DND-41 (cell line): ENCODE results near the gene GRB7.

Source experiments
- ATAC-seq: fragments of 200-7000 bp; cut with Tn5 transposase; 3 replicates; pipeline ENCODE4 v1.9.1; 2021; ENCODE audit warnings: low read depth; ENCODE audit not compliant: insufficient read depth
- DNase-seq: peaks from one replicate; pipeline ENCODE4 v3.0.0-alpha.2; 2020
- H2AFZ ChIP-seq: 2 replicates; pipeline ENCODE4 v1.6.0; 2012; ENCODE audit warnings: low read depth, low read length
- H3K27ac ChIP-seq: 2 replicates; pipeline ENCODE4 v1.5.1; 2012; ENCODE audit warnings: low read length, inconsistent platforms
- H3K27me3 ChIP-seq: fragments of 200-600 bp; sonication (generic); 2 replicates; pipeline ENCODE4 v1.6.0; 2012; ENCODE audit warnings: low read length, mild to moderate bottlenecking, inconsistent platforms; ENCODE audit not compliant: insufficient read depth, poor library complexity
- H3K36me3 ChIP-seq: 2 replicates; pipeline ENCODE4 v1.5.1; 2012; ENCODE audit warnings: low read length, inconsistent platforms; ENCODE audit not compliant: insufficient read depth
- H3K4me1 ChIP-seq: 2 replicates; pipeline ENCODE4 v1.5.1; 2012; ENCODE audit warnings: mild to moderate bottlenecking, low read length; ENCODE audit not compliant: insufficient read depth
- H3K4me2 ChIP-seq: 2 replicates; pipeline ENCODE4 v1.6.0; 2012; ENCODE audit warnings: mild to moderate bottlenecking, moderate library complexity, low read length, inconsistent platforms; ENCODE audit not compliant: insufficient read depth
- H3K4me3 ChIP-seq, 2 experiments: fragments of 200-600 bp in 1 of 2; shearing (Covaris generic) in 1 of 2; 2 replicates each; pipeline ENCODE4 v1.5.1; 2012 to 2016; ENCODE audit warnings: inconsistent platforms in 2 of 2, low read length in 2 of 2, mild to moderate bottlenecking in 2 of 2, low read depth in 1 of 2, moderate library complexity in 1 of 2
- H3K79me2 ChIP-seq: 2 replicates; pipeline ENCODE4 v1.6.0; 2012; ENCODE audit warnings: low read length, inconsistent platforms; ENCODE audit not compliant: insufficient read depth
- H3K9ac ChIP-seq: 2 replicates; pipeline ENCODE4 v1.6.0; 2012; ENCODE audit warnings: low read depth, mild to moderate bottlenecking, inconsistent platforms, low read length, moderate library complexity
- H3K9me3 ChIP-seq: 2 replicates; pipeline ENCODE4 v1.5.1; 2012; ENCODE audit warnings: low read length, moderate library complexity, mild to moderate bottlenecking, inconsistent platforms; ENCODE audit not compliant: insufficient read depth, severe bottlenecking
- H4K20me1 ChIP-seq: 2 replicates; pipeline ENCODE4 v1.6.0; 2012; ENCODE audit warnings: low read length; ENCODE audit not compliant: insufficient read depth
- CTCF ChIP-seq: IDR thresholded peaks from 2 replicates; pipeline ENCODE4 v1.5.1; 2012; ENCODE audit warnings: borderline replicate concordance, low read length, moderate library complexity, mild to moderate bottlenecking; ENCODE audit not compliant: poor library complexity, severe bottlenecking; ENCODE audit errors: extremely low read depth
- EZH2 ChIP-seq: IDR thresholded peaks from 3 replicates; pipeline ENCODE4 v1.6.1; 2012; ENCODE audit warnings: borderline replicate concordance, low read depth, mild to moderate bottlenecking, moderate library complexity, low read length, inconsistent platforms; ENCODE audit not compliant: severe bottlenecking

The GRB7 gene

GRCh38 chr17:39699818-39700147, 38.0 kb upstream of the GRB7 start, which contains the start of gene ERBB2:
ERBB2 (plus strand) TSS chr17:39700064; CDS start chr17:39700239, 175 bp downstream.
- ATAC-seq (no peak), DNase-seq (no peak)
- Histone ChIP-seq H3K27ac (no peak within 1 kb of the TSS), H2AFZ (no peak within 1 kb of the TSS), H3K27me3 (no peaks in the 10 kb centered on the region), H3K9ac (no peak within 1 kb of the TSS), H3K4me2 (no peak within 1 kb of the TSS), H3K36me3 (no peaks in the 10 kb centered on the region), H3K9me3 (no peaks in the 10 kb centered on the region), H4K20me1 (no peaks in the 10 kb centered on the region), H3K79me2 (no peaks in the 10 kb centered on the region), H3K4me3 (no peak within 1 kb of the TSS), H3K4me1 (no peaks in the 10 kb centered on the region)
- TF ChIP-seq EZH2, result no peak

GRCh38 chr17:39700148-39700987, 37.4 kb upstream of the GRB7 start:
- DNase-seq, result no peak
- no peaks in the 10 kb centered on the region for H3K4me1 ChIP-seq
- H4K20me1 ChIP-seq, result no peaks in the 10 kb centered on the region
- no peaks in the 10 kb centered on the region for H3K9me3 ChIP-seq
- no peaks in the 10 kb centered on the region for H3K27me3 ChIP-seq
- no peak overlapping the region for H3K27ac ChIP-seq
- no peak for ATAC-seq
- TF ChIP-seq EZH2 (no peak), CTCF (no peak)
- H3K79me2 ChIP-seq, result no peaks in the 10 kb centered on the region
- H3K4me2 ChIP-seq, result no peak overlapping the region
- no peak overlapping the region for H3K9ac ChIP-seq
- no peaks in the 10 kb centered on the region for H3K36me3 ChIP-seq
- no peak overlapping the region for H2AFZ ChIP-seq
- H3K4me3 ChIP-seq, result no peak overlapping the region

- H4K20me1 ChIP-seq, result no peaks in the 10 kb centered on the region
- H3K9ac ChIP-seq, result no peak overlapping the region
- no peaks in the 10 kb centered on the region for H3K79me2 ChIP-seq
- DNase-seq (no peak), ATAC-seq (no peak)
- H2AFZ ChIP-seq, result no peak overlapping the region
- no peak overlapping the region for H3K27ac ChIP-seq
- H3K4me3 ChIP-seq, result no peak overlapping the region
- H3K4me1 ChIP-seq, result no peaks in the 10 kb centered on the region
- no peak overlapping the region for H3K4me2 ChIP-seq
- H3K36me3 ChIP-seq, result no peaks in the 10 kb centered on the region
- no peaks in the 10 kb centered on the region for H3K9me3 ChIP-seq
- TF ChIP-seq CTCF, result no peak
- no peak for TF ChIP-seq EZH2
- H3K27me3 ChIP-seq, result no peaks in the 10 kb centered on the region
Observed at GRCh38 chr17:39701012-39701783, 36.5 kb upstream of the GRB7 start.
